ENCODE measurements around the gene EAPP.
"Not testable (repeated sequence)": the region's sequence is repeated elsewhere in the genome, so short reads cannot be mapped to it uniquely, and the experiment has no call there.

EAPP gene, protein sequence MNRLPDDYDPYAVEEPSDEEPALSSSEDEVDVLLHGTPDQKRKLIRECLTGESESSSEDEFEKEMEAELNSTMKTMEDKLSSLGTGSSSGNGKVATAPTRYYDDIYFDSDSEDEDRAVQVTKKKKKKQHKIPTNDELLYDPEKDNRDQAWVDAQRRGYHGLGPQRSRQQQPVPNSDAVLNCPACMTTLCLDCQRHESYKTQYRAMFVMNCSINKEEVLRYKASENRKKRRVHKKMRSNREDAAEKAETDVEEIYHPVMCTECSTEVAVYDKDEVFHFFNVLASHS

DNA sequence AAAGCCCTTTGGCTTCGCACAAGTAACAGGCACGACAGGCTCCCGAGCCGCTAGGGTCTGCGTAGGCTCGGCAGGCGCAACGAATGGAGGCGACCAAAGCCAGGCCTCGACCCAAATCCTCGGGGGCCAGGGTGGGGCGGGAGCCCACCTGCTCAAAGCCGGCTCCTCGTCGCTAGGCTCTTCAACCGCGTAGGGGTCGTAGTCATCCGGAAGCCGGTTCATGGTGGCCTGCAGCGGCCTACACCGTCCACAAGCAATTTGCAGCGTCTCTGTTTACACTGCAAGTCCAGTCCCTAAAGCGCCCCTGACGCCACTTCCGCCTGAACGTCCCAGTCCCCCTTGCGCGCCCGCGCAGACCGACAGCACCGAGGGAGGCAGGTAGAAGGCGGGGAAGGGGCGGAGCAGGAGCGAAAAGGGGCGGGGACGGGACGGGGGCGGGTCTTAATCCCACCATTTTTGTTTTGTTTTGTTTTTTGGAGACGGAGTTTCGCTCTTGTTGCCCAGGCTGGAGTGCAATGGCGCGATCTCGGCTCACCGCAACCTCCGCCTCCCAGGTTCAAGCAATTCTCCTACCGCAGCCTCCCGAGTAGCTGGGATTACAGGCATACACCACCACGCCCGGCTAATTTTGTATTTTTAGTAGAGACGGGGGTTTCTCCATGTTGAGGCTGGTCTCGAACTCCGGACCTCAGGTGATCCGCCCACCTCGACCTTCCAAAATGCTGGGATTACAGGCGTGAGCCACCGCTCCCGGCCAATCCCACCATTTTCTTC lies at the start of gene EAPP:
EAPP (minus strand) TSS at position 295 of the 774 bp plus-strand sequence; CDS start at position 222, 73 bp downstream.
- Histone ChIP-seq H3K4me1 (ENCODE audit: control insufficient read depth, insufficient read depth, low read length) (0 out of 2 replicates have a peak, but pooled peaks cover 3% of the 10 kb centered on the region), H3K36me3 (ENCODE audit: control insufficient read depth, insufficient read depth, low read length) (0 out of 2 replicates have a peak, but pooled peaks cover 3% of the 10 kb centered on the region), H3K27me3 (ENCODE audit: control insufficient read depth, insufficient read depth, low read length) (no peaks in the 10 kb centered on the region), H3K4me3 (ENCODE audit: low read length) (peak within 1 kb of the TSS; percentile 95), H3K9me3 (ENCODE audit: control insufficient read depth, insufficient read depth, low read length) (no peaks in the 10 kb centered on the region), H3K27ac (ENCODE audit: low read length) (no peak within 1 kb of the TSS)
- DNase-seq (ENCODE audit: low read depth, low spot score) = peak; percentile 86
- no CpG with 5 or more reads among the region's 59 CpGs for WGBS (ENCODE audit: insufficient coverage, insufficient read length)

DNA sequence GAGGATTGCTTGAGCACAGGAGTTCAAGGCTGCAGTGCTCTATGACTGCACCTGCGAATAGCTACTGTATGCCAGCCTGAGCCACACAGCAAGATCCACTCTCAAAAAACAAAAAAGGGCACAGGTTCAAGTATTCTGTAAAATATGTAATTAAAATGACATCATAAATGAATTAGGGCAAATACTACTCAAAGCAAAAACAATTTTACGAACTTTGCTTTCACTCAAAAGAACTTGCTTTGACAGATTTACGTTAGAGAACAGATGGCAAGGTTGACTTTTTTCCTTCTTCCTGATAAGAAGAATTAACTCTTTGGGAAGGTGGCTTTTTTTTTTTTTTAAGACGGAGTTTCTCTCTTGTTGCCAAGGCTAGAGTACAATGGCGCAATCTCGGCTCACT lies 44.0 kb upstream of the EAPP start:
- WGBS (ENCODE audit: insufficient coverage, insufficient read length) = no CpG with 5 or more reads among the region's 6 CpGs
- no peaks in the 10 kb centered on the region for H3K4me1 ChIP-seq (ENCODE audit: control insufficient read depth, insufficient read depth, low read length)
- H3K27ac ChIP-seq (ENCODE audit: low read length) = no peak overlapping the region
- DNase-seq (ENCODE audit: low read depth, low spot score) = no peak
- no peaks in the 10 kb centered on the region for H3K27me3 ChIP-seq (ENCODE audit: control insufficient read depth, insufficient read depth, low read length)
- H3K36me3 ChIP-seq (ENCODE audit: control insufficient read depth, insufficient read depth, low read length) = peaks cover 2% of the 10 kb centered on the region
- no peaks in the 10 kb centered on the region for H3K9me3 ChIP-seq (ENCODE audit: control insufficient read depth, insufficient read depth, low read length)
- H3K4me3 ChIP-seq (ENCODE audit: low read length) = no peak overlapping the region

- Histone ChIP-seq H3K9me3 (ENCODE audit: control insufficient read depth, insufficient read depth, low read length) (no peaks in the 10 kb centered on the region), H3K27me3 (ENCODE audit: control insufficient read depth, insufficient read depth, low read length) (no peaks in the 10 kb centered on the region), H3K4me1 (ENCODE audit: control insufficient read depth, insufficient read depth, low read length) (no peaks in the 10 kb centered on the region), H3K27ac (ENCODE audit: low read length) (no peak overlapping the region), H3K4me3 (ENCODE audit: low read length) (no peak overlapping the region), H3K36me3 (ENCODE audit: control insufficient read depth, insufficient read depth, low read length) (peaks cover 2% of the 10 kb centered on the region)
- WGBS (ENCODE audit: insufficient coverage, insufficient read length) = no CpG with 5 or more reads among the region's 11 CpGs
- no peak for DNase-seq (ENCODE audit: low read depth, low spot score)
Measured at GRCh38 chr14:34582117-34582680, 42.7 kb upstream of the EAPP start.

DNA sequence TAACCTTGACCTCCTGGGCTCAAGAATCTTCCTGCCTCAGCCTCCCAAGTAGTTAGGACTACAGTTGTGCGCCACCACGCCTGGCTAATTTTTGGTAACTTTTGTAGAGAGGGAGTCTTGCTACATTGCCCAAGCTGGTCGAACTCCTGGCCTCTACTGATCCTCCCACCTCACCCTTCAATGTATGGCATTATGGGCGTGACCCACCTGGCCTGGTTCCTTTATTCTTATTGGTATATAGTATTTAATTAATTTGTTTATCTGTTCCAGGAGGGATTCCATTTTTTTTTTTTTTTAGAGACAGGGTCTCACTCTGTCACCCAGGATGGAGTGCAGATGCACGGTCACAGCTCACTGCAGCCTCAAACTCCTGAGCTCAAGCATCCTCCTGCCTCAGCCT lies 40.9 kb upstream of the EAPP start:
- no CpG with 5 or more reads among the region's 5 CpGs for WGBS (ENCODE audit: insufficient coverage, insufficient read length)
- H3K27me3 ChIP-seq (ENCODE audit: control insufficient read depth, insufficient read depth, low read length) = no peaks in the 10 kb centered on the region
- no peak for DNase-seq (ENCODE audit: low read depth, low spot score)
- H3K4me3 ChIP-seq (ENCODE audit: low read length) = no peak overlapping the region
- H3K36me3 ChIP-seq (ENCODE audit: control insufficient read depth, insufficient read depth, low read length) = peaks cover 2% of the 10 kb centered on the region
- H3K9me3 ChIP-seq (ENCODE audit: control insufficient read depth, insufficient read depth, low read length) = no peaks in the 10 kb centered on the region
- no peak overlapping the region for H3K27ac ChIP-seq (ENCODE audit: low read length)
- no peaks in the 10 kb centered on the region for H3K4me1 ChIP-seq (ENCODE audit: control insufficient read depth, insufficient read depth, low read length)

GRCh38 chr14:34571771-34572170 lies 32.3 kb upstream of the EAPP start:
- no peak for DNase-seq (ENCODE audit: low read depth, low spot score)
- no peaks in the 10 kb centered on the region; the same call in 1 of the 2 replicates for H3K36me3 ChIP-seq (ENCODE audit: control insufficient read depth, insufficient read depth, low read length)
- H3K4me1 ChIP-seq (ENCODE audit: control insufficient read depth, insufficient read depth, low read length) = no peaks in the 10 kb centered on the region
- no peak overlapping the region for H3K27ac ChIP-seq (ENCODE audit: low read length)
- no peak overlapping the region for H3K4me3 ChIP-seq (ENCODE audit: low read length)
- H3K9me3 ChIP-seq (ENCODE audit: control insufficient read depth, insufficient read depth, low read length) = no peaks in the 10 kb centered on the region
- WGBS (ENCODE audit: insufficient coverage, insufficient read length) = no CpG with 5 or more reads among the region's 3 CpGs
- no peaks in the 10 kb centered on the region for H3K27me3 ChIP-seq (ENCODE audit: control insufficient read depth, insufficient read depth, low read length)

DNA sequence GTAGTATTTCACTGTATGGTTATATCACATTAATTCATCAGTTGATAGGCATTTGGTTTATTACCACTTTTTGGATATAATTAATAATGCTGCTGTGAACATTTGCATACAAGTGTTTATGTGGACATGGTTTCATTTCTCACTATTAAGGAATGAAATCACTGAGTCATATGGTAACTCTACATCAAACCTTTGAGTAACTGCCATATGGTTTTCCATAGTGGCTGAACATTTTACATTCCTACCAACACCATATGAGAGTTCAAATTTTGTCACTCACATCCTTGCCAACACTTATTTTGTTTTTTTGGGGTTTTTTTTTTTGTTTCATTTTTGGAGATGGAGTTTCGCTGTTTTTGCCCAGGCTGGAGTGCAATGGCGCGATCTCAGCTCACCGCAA lies 30.2 kb upstream of the EAPP start:
- DNase-seq (ENCODE audit: low read depth, low spot score) = no peak
- H3K4me3 ChIP-seq (ENCODE audit: low read length) = no peak overlapping the region
- WGBS (ENCODE audit: insufficient coverage, insufficient read length) = no CpG with 5 or more reads among the region's 4 CpGs
- H3K27me3 ChIP-seq (ENCODE audit: control insufficient read depth, insufficient read depth, low read length) = no peaks in the 10 kb centered on the region
- no peak overlapping the region for H3K27ac ChIP-seq (ENCODE audit: low read length)
- H3K9me3 ChIP-seq (ENCODE audit: control insufficient read depth, insufficient read depth, low read length) = no peaks in the 10 kb centered on the region
- no peaks in the 10 kb centered on the region for H3K4me1 ChIP-seq (ENCODE audit: control insufficient read depth, insufficient read depth, low read length)
- H3K36me3 ChIP-seq (ENCODE audit: control insufficient read depth, insufficient read depth, low read length) = no peaks in the 10 kb centered on the region; the same call in 1 of the 2 replicates

GRCh38 chr14:34568803-34569202 lies 29.3 kb upstream of the EAPP start:
- no peaks in the 10 kb centered on the region for H3K4me1 ChIP-seq (ENCODE audit: control insufficient read depth, insufficient read depth, low read length)
- H3K9me3 ChIP-seq (ENCODE audit: control insufficient read depth, insufficient read depth, low read length) = no peaks in the 10 kb centered on the region
- no peaks in the 10 kb centered on the region; the same call in 1 of the 2 replicates for H3K36me3 ChIP-seq (ENCODE audit: control insufficient read depth, insufficient read depth, low read length)
- no peak overlapping the region for H3K4me3 ChIP-seq (ENCODE audit: low read length)
- DNase-seq (ENCODE audit: low read depth, low spot score) = no peak
- WGBS (ENCODE audit: insufficient coverage, insufficient read length) = no CpG with 5 or more reads among the region's 13 CpGs
- H3K27me3 ChIP-seq (ENCODE audit: control insufficient read depth, insufficient read depth, low read length) = no peaks in the 10 kb centered on the region
- H3K27ac ChIP-seq (ENCODE audit: low read length) = no peak overlapping the region

- no peak for DNase-seq (ENCODE audit: low read depth, low spot score)
- no peaks in the 10 kb centered on the region for H3K4me1 ChIP-seq (ENCODE audit: control insufficient read depth, insufficient read depth, low read length)
- H3K9me3 ChIP-seq (ENCODE audit: control insufficient read depth, insufficient read depth, low read length) = no peaks in the 10 kb centered on the region
- no peaks in the 10 kb centered on the region for H3K36me3 ChIP-seq (ENCODE audit: control insufficient read depth, insufficient read depth, low read length)
- WGBS (ENCODE audit: insufficient coverage, insufficient read length) = no CpG with 5 or more reads among the region's 8 CpGs
- H3K4me3 ChIP-seq (ENCODE audit: low read length) = no peak overlapping the region
- no peak overlapping the region for H3K27ac ChIP-seq (ENCODE audit: low read length)
- no peaks in the 10 kb centered on the region for H3K27me3 ChIP-seq (ENCODE audit: control insufficient read depth, insufficient read depth, low read length)
Measured at GRCh38 chr14:34562776-34563150, 23.3 kb upstream of the EAPP start.

DNA sequence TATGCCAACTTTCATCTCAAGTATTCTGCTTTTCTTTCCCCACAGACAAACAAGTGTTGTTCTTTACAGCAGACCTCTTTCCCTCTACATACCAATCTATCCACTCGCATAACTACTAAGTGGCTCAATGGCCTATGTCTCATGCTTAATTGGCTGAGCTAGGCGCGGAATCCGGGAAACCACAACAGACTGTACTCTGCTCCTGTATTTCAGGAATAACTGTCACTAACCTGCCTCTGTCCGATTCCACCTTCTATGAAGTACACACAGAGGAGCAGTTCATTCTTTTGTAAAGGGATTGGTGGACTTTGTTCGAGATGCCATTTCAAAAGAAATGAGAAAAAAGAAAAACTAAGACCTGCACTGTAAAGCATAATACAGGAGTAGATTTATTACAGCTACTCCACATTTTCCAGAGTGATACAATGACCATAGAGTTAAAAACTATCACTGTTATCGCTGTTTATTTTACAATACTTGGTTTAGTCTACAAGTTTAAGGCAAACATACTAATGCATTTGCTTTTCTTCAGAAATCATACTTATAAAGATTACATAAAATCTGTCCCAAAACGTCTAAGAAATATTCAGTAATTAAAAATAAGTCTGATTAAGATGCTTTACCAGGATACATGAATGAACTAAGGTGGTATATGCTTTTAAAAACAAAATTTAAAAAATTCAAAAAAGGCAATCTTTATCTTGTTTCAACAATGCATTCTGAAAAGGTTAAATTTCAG lies 22.7 kb upstream of the EAPP start:
- not testable (repeated sequence) for H3K36me3 ChIP-seq (ENCODE audit: control insufficient read depth, insufficient read depth, low read length); H3K4me1 ChIP-seq (ENCODE audit: control insufficient read depth, insufficient read depth, low read length); DNase-seq (ENCODE audit: low read depth, low spot score); H3K27ac ChIP-seq (ENCODE audit: low read length); H3K4me3 ChIP-seq (ENCODE audit: low read length); H3K27me3 ChIP-seq (ENCODE audit: control insufficient read depth, insufficient read depth, low read length); H3K9me3 ChIP-seq (ENCODE audit: control insufficient read depth, insufficient read depth, low read length)
- no CpG with 5 or more reads among the region's 8 CpGs for WGBS (ENCODE audit: insufficient coverage, insufficient read length)

- H3K4me1 ChIP-seq (ENCODE audit: control insufficient read depth, insufficient read depth, low read length); H3K4me3 ChIP-seq (ENCODE audit: low read length); DNase-seq (ENCODE audit: low read depth, low spot score); H3K36me3 ChIP-seq (ENCODE audit: control insufficient read depth, insufficient read depth, low read length); H3K27me3 ChIP-seq (ENCODE audit: control insufficient read depth, insufficient read depth, low read length); H3K9me3 ChIP-seq (ENCODE audit: control insufficient read depth, insufficient read depth, low read length); H3K27ac ChIP-seq (ENCODE audit: low read length): not testable (repeated sequence)
- WGBS (ENCODE audit: insufficient coverage, insufficient read length) = no CpG with 5 or more reads among the region's 35 CpGs
Measured at GRCh38 chr14:34556498-34556829, 17.0 kb upstream of the EAPP start.

Data from iPS DF 6.9 (cell line).